HL-60 (cell line): ENCODE data around the gene FRK.

ENCODE experiments used
- POLR2AphosphoS5 ChIP-seq: IDR thresholded peaks from 2 replicates; pipeline ENCODE4 v1.6.1; 2012; ENCODE audit warnings: low read depth
- SPI1 ChIP-seq: IDR thresholded peaks from 2 replicates; pipeline ENCODE4 v1.6.1; 2012; ENCODE audit warnings: low read depth, mild to moderate bottlenecking, borderline replicate concordance
- TF ChIP-seq, protein P1 (sequence below): IDR thresholded peaks from one replicate; pipeline ENCODE4 v1.5.1; 2011; ENCODE audit warnings: low read length, control low read depth, inconsistent platforms; ENCODE audit not compliant: insufficient read depth

DNA sequence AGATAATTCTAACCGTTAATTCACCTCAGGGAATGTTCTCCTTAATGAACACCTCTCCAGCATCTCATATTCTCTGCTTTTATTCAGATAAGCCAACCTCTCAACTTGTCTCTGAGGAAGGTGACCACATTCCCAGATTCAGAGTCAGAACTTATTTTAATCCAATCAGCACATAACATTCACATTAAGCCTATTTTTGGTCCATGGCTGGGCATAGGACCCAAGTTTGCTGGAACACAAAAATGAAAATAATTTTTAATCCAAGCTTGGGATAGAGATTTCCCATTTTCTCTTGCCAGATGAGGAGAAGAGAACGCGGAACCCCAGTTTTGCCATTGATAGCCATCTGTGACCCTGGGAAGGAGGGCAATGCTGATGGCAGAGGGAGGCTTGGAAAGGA lies 126.5 kb downstream of the FRK start:
- TF ChIP-seq, protein P1, sequence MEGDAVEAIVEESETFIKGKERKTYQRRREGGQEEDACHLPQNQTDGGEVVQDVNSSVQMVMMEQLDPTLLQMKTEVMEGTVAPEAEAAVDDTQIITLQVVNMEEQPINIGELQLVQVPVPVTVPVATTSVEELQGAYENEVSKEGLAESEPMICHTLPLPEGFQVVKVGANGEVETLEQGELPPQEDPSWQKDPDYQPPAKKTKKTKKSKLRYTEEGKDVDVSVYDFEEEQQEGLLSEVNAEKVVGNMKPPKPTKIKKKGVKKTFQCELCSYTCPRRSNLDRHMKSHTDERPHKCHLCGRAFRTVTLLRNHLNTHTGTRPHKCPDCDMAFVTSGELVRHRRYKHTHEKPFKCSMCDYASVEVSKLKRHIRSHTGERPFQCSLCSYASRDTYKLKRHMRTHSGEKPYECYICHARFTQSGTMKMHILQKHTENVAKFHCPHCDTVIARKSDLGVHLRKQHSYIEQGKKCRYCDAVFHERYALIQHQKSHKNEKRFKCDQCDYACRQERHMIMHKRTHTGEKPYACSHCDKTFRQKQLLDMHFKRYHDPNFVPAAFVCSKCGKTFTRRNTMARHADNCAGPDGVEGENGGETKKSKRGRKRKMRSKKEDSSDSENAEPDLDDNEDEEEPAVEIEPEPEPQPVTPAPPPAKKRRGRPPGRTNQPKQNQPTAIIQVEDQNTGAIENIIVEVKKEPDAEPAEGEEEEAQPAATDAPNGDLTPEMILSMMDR = no peak
- TF ChIP-seq POLR2AphosphoS5 (no peak), SPI1 (no peak)
